NAMALWA (cell line): ENCODE results near the gene SYT11.
"Not testable (repeated sequence)": the region's sequence is repeated elsewhere in the genome, so short reads cannot be mapped to it uniquely, and the experiment has no call there.

Experiments
- DNase-seq: peaks from one replicate; pipeline ENCODE4 v3.0.0-alpha.2; 2015; ENCODE audit warnings: low spot score

Gene SYT11

GRCh38 chr1:155860970-155861510 is 1.7 kb downstream of the SYT11 start:
- DNase-seq, result no peak

- no peak for DNase-seq
These were observed 2.5 kb downstream of the SYT11 start for GRCh38 chr1:155861896-155862295.

GRCh38 chr1:155864393-155864792 is 5.0 kb downstream of the SYT11 start:
- no peak for DNase-seq

GRCh38 chr1:155867766-155868165 is 8.4 kb downstream of the SYT11 start:
- no peak for DNase-seq

GRCh38 chr1:155871390-155871789 is 12.0 kb downstream of the SYT11 start:
- no peak for DNase-seq

- DNase-seq, result no peak
These were observed 13.2 kb downstream of the SYT11 start for GRCh38 chr1:155872527-155872926.

- no peak for DNase-seq
These were observed 14.5 kb downstream of the SYT11 start for GRCh38 chr1:155873860-155874259.

- DNase-seq, result no peak
These were observed 18.6 kb downstream of the SYT11 start for GRCh38 chr1:155877945-155878344.

- no peak for DNase-seq
These were observed 20.9 kb downstream of the SYT11 start for GRCh38 chr1:155880251-155880650.

GRCh38 chr1:155880950-155881349 is 21.6 kb downstream of the SYT11 start:
- DNase-seq, result no peak

GRCh38 chr1:155882235-155882634 is 22.9 kb downstream of the SYT11 start:
- DNase-seq, result no peak

- DNase-seq, result no peak
These were observed 23.4 kb downstream of the SYT11 start for GRCh38 chr1:155882766-155883165.

GRCh38 chr1:155884031-155884960 is 24.9 kb downstream of the SYT11 start:
- no peak for DNase-seq

GRCh38 chr1:155884982-155885381 is 25.6 kb downstream of the SYT11 start:
- DNase-seq, result no peak

GRCh38 chr1:155888481-155888880 is 29.1 kb downstream of the SYT11 start:
- no peak for DNase-seq

GRCh38 chr1:155889566-155889965 is 30.2 kb downstream of the SYT11 start:
- no peak for DNase-seq

- DNase-seq, result no peak
These were observed 30.9 kb downstream of the SYT11 start for GRCh38 chr1:155890251-155890650.

GRCh38 chr1:155892796-155893195 is 33.4 kb downstream of the SYT11 start:
- DNase-seq, result no peak

- peak; percentile 42 for DNase-seq
These were observed 34.2 kb downstream of the SYT11 start for GRCh38 chr1:155893389-155894142.

GRCh38 chr1:155895617-155896016 is 36.2 kb downstream of the SYT11 start:
- not testable (repeated sequence) for DNase-seq

GRCh38 chr1:155896476-155896875 is 37.1 kb downstream of the SYT11 start:
- DNase-seq, result not testable (repeated sequence)

GRCh38 chr1:155897746-155898145 is 38.4 kb downstream of the SYT11 start:
- DNase-seq, result no peak

GRCh38 chr1:155898888-155899287 is 39.5 kb downstream of the SYT11 start:
- no peak for DNase-seq
